NCI-H1417 treated with DMSO at 0.1 percent for 48 hours (cell line): ENCODE measurements around the gene STX12.
A peak's percentile ranks its signal among the peaks of the same experiment; 100 is the strongest.

Experiments used
- DNase-seq: peaks from one replicate; lab custom pipeline; 2025; lab: John Stamatoyannopoulos, UW

Gene STX12

GRCh38 chr1:27772932-27773825 lies at the start of gene STX12:
Gene STX12 (plus strand): TSS chr1:27773219. CDS start chr1:27773308, 89 bp downstream.
- DNase-seq = peak; percentile 90

DNA sequence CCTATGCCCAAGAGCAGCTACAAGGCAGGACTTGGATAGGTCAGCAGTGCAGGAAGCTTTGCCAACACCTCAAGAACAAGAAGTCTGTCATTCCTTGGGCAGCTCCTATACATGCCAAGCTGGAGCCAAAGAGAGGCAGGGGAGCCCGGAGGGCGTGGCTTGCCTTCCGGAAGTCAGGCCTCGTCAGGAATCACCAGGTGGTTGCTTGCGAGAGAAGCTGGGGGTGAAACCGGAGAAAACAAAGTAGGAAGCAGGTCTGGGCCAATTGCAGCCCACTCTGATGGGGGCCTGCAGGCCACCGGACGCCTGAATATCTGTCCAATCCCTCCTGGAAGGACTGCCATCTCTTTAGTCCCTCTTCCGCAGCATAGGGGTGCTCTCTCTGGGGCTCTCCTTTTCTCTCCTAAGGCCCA lies 48.1 kb upstream of the STX12 start:
- peak; percentile 44 for DNase-seq

GRCh38 chr1:27725374-27726172 lies 47.4 kb upstream of the STX12 start, which contains the start of gene FAM76A:
Gene FAM76A (plus strand): TSS chr1:27725961. CDS start chr1:27726081, 120 bp downstream.
- peak; percentile 93 for DNase-seq

- no peak for DNase-seq
Measured at GRCh38 chr1:27726173-27727044, 46.6 kb upstream of the STX12 start.

DNA sequence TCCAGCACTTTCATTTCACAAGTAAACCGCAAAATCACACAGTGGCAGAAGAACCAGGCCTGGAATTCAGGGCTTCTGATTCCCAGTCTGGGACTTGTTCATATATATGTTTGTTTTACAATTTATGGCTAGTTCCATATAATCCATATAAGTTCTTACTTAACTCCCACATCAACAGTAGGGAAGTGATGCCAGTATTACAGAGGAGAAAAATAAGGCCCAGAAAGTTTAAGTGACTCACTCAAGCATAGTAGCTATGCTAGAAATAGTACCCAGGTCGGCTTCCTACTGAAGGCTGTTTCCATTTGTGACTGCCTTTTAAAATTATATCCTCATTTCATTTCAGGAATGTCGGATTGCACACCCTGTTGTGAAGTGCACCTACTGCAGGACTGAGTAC lies 45.9 kb upstream of the STX12 start:
- DNase-seq = no peak

GRCh38 chr1:27736252-27736651 lies 36.8 kb upstream of the STX12 start:
- DNase-seq = no peak

DNA sequence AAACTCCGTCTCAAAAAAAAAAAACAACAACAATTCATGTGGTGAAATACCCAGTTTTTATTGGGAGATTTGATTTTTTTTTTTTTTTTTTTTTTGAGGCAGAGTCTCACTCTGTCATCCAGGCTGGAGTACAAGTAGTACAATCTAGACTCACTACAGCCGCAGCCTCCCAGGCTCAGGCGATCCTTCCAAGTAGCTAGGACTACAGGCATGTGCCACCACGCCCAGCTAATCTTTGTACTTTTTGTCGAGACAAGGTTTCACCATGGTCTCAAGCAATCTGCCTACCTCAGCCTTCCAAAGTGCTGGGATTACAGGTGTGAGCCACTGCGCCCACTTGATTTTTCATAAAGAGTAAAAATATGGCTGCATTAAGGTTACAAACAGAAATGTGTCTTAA lies 31.9 kb upstream of the STX12 start:
- DNase-seq = no peak

DNA sequence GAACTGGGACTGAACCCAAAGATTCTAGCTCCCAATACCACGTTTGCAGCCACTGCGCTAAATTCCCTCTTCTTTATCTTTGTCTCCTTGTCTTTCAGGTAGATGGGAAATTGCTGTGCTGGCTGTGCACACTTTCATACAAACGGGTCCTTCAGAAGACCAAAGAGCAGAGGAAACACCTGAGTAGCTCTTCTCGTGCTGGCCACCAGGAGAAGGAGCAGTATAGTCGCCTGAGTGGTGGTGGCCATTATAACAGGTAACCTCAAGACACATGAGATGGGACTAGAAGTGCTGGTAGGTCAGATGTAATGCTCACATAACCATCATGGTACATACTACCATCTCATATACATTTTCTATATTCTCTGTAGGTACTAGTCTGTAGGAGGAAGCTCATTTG lies 28.5 kb upstream of the STX12 start:
- DNase-seq = no peak

DNA sequence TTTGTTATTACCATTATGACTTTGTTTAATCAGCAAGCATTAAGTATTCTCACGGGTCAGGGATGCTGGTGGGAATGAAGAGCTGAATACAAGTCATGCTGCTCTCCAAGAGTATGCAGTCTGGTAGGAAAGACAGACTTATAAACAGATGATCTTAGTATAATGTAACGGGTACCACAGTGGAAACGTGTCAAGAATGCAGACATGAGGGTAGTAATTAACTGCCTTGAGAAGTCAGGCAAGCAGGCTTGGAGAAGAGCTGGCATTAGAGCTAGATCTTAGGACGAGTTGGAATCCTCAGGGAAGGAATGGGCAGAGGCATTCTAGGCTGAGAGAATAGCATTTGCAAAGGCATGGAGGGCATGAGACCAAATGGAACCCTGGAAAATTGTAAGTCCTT lies 27.6 kb upstream of the STX12 start:
- DNase-seq = no peak

DNA sequence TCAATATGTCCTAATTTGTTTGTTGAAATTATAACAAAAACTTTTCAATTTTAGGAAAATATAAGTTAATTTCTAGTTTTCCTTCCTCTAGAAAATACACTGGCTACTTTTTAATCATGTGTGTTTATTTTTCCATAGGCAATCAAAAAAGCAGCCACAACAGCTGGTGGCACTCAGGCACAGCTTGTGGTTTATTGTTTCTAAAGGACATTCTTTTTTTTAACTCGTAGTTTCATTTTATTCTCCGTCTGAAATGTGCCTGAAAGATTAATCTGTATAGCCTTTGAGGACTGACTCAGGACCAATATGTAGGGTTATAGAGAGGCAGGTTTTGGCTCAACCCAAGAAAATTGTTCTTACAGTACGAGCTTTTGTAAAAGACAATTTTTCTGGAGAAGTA lies 20.7 kb upstream of the STX12 start:
- no peak for DNase-seq

- DNase-seq = no peak
Measured at GRCh38 chr1:27755286-27755685, 17.7 kb upstream of the STX12 start.

DNA sequence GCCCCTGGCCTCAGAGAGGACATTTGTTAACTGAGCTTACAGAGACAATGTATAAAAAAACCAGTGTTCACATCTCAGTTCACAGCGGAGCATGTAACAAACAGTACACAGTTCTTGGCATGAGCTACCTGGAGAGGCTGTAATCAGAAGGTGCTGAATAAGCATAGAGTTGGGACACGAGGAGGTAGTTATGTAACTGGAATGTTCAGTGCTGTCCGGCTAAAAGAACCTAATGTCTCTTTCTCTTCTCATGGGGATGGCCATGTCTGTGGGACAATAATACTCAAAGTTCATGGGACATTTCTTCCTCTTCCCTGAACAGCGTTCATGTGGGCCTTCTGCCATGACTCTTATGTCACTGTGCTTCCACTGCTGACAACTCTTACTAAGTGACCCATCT lies 17.2 kb upstream of the STX12 start:
- DNase-seq = no peak

GRCh38 chr1:27759236-27759635 lies 13.8 kb upstream of the STX12 start:
- no peak for DNase-seq

GRCh38 chr1:27760426-27760825 lies 12.6 kb upstream of the STX12 start:
- DNase-seq = no peak

DNA sequence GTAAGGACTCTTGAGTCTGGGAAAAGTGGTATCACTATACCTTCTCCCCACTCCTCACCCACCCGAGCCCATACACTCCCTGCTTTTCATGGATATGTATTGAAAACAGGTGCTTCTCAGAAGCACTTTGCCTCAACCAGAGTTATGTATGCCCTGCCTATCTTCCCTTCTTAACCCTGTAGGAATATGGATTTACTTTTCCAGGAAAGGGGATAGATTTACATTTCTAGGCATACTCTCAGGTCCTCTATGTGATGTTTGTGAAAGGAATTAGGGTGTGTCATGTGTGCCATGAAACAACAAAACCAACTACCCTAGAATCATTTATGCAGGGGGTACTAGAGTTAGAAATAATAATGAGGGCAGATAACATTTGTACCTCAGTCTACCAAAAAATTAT lies 11.0 kb upstream of the STX12 start:
- no peak for DNase-seq

GRCh38 chr1:27763358-27763757 lies 9.7 kb upstream of the STX12 start:
- no peak for DNase-seq

DNA sequence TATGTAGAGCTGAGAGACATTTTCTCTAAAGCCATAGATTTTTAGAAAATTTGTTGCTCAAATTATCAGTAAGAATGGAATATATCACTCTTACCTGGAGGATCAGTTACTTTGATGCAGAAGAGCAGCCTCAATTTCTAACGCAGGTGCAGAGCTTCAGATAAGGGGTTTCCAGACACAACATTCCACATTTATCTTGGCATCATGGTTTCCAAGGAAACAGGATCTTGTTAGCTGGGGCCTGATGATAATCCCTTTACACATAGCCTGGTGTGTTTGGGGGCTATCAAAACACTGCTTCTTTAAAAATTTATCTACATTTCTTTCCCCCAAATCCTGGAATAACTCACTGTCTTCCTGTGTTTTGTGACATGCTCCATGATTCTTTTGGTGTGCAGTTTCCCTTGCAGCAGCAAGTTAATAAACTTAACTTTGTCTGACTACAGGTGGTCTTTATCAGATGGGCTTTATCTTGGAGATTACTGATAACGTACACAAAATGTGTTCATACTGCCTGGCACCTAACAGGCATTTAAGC lies 2.7 kb upstream of the STX12 start:
- DNase-seq = no peak

DNA sequence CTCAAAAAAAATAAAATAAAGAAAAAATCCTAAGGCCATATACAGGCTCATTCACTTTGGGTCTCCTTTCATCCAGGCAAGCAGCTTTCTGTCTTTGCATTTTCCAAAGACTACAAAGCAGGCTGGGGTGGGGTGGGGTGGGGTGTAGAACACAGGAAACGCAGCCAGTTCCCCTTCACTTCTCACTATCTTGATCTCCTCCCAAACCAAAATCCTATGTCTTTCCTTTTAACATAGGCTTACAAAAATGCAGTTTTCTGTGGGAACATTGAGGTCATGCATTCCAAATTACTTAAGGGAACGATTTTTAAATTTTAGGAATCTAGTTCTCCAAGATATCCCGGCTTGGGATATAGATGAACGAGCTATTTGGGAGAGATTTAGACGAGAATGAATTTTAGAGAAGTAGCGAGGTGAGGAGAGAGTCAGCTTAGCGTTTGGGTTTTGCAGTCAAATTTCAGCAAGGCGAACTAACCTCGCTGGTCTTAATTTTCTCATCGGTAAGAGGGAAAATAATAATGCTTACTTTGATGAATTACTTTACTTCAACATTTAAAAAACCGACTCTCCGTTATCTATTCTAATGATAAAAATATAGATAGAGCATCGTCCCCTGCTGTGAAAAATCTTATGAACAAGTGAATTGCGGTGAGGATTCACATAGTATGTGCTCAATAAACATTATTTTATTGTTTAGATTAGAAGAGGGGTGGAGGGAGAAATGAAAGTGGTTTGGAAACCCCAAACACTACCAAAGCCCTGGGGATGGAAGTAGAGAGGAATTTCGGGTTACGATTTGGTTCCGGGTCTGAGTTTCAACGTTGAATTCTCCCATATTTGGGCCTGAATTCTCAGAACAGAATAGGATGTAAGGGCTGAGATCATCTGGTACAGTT lies 735 bp upstream of the STX12 start:
- no peak for DNase-seq

- DNase-seq = no peak
Measured at GRCh38 chr1:27773826-27774445, 917 bp downstream of the STX12 start.

DNA sequence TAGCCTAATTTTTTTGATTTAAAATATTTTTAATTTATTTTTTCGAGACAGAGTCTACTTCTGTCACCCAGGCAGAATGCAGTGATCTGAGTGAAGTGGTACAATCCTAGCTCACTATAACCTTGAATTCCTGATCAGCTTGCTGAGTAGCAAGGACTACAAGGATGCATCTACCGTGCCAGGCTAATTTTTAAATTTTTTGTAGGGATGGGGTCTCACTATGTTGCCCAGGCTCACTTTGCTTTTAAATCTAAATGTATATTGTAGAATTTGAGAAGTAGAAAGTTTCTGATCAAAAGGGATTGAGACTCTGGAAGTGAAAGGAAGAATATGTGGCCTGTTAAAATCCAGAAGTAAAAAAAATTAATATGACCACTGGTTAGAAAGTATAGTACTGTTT lies 1.6 kb downstream of the STX12 start:
- no peak for DNase-seq
